Endodermal cell (in vitro differentiated cells): ENCODE data around the gene CAPN14. TPM values are rescaled to one million over a fixed set of nuclear protein-coding genes. Genes with fewer than 3 reads are reported as not detected.
A peak's percentile ranks its signal among the peaks of the same experiment; 100 is the strongest.

Experiments used
- DNase-seq: peaks from one replicate; pipeline ENCODE4 v3.0.0-alpha.2; 2017
- H3K27ac ChIP-seq: 2 replicates; pipeline ENCODE4 v1.5.1; 2013; ENCODE audit warnings: mild to moderate bottlenecking, low read depth, low read length, moderate library complexity
- H3K27me3 ChIP-seq: 2 replicates; pipeline ENCODE4 v1.6.1; 2013; ENCODE audit warnings: mild to moderate bottlenecking, low read length, moderate library complexity; ENCODE audit not compliant: insufficient read depth, control insufficient read depth, poor library complexity, severe bottlenecking
- H3K36me3 ChIP-seq: 2 replicates; pipeline ENCODE4 v1.7.0; 2013; ENCODE audit warnings: mild to moderate bottlenecking, low read length, moderate library complexity; ENCODE audit not compliant: control insufficient read depth, insufficient read depth
- H3K4me1 ChIP-seq: one replicate; pipeline ENCODE4 v1.7.0; 2013; ENCODE audit warnings: low read length; ENCODE audit not compliant: control insufficient read depth, insufficient read depth
- H3K4me3 ChIP-seq: 2 replicates; pipeline ENCODE4 v1.5.1; 2013; ENCODE audit warnings: mild to moderate bottlenecking, low read length, moderate library complexity
- H3K9ac ChIP-seq: 2 replicates; pipeline ENCODE4 v1.6.1; 2013; ENCODE audit warnings: mild to moderate bottlenecking, low read length, moderate library complexity; ENCODE audit not compliant: poor library complexity, severe bottlenecking; ENCODE audit errors: extremely low read depth
- H3K9me3 ChIP-seq: 2 replicates; pipeline ENCODE4 v1.6.1; 2013; ENCODE audit warnings: mild to moderate bottlenecking, low read length, moderate library complexity; ENCODE audit not compliant: control insufficient read depth
- H3K27ac Mint-ChIP-seq: 2 replicates; pipeline ENCODE4 v1.8.0; 2020; ENCODE audit warnings: mixed read lengths
- H3K27me3 Mint-ChIP-seq: 2 replicates; pipeline ENCODE4 v1.8.0; 2021; ENCODE audit warnings: mild to moderate bottlenecking, mixed read lengths; ENCODE audit not compliant: insufficient read depth
- H3K36me3 Mint-ChIP-seq: 2 replicates; pipeline ENCODE4 v1.8.0; 2020; ENCODE audit warnings: low read depth, mixed read lengths
- H3K4me1 Mint-ChIP-seq: 2 replicates; pipeline ENCODE4 v1.8.0; 2020; ENCODE audit warnings: mixed read lengths
- H3K4me3 Mint-ChIP-seq: 2 replicates; pipeline ENCODE4 v1.8.0; 2020; ENCODE audit warnings: mild to moderate bottlenecking, moderate library complexity, mixed read lengths
- H3K9me3 Mint-ChIP-seq: 2 replicates; pipeline ENCODE4 v1.8.0; 2020; ENCODE audit warnings: mild to moderate bottlenecking, mixed read lengths
- WGBS, 2 experiments: methylation state at CpG; one replicate each; pipeline versions ENCODE4 v1.1.5 to v1.1.7; 2013; ENCODE audit warnings: missing lambda C conversion rate in 2 of 2, mixed read lengths in 1 of 2; ENCODE audit not compliant: insufficient coverage in 1 of 2, insufficient read length in 1 of 2; 5-methylcytosine and 5-hydroxymethylcytosine counted together
- total RNA-seq, 2 donors: library from RNA; stranded (reverse); fragmentation: NEBNext Ultra II Directional in 1 of 2; extraction: Animal tissue kit (Norgen Biotek cat#: 25700) in 1 of 2; gene quantifications; 2 replicates in 1 of 2; 3 replicates in 1 of 2; pipeline ENCODE4 v1.2.1, GENCODE V29; 2021
- TF ChIP-seq, protein P1 (sequence below): fragments of 200-600 bp; sonication (generic); conservative IDR thresholded peaks from 2 replicates; pipeline ENCODE4 v1.5.0; 2021; ENCODE audit warnings: antibody characterized with exemption, mild to moderate bottlenecking

The CAPN14 gene
- total RNA-seq, 2 donors from 2014 or later: 0.31 to 0.40 TPM

DNA sequence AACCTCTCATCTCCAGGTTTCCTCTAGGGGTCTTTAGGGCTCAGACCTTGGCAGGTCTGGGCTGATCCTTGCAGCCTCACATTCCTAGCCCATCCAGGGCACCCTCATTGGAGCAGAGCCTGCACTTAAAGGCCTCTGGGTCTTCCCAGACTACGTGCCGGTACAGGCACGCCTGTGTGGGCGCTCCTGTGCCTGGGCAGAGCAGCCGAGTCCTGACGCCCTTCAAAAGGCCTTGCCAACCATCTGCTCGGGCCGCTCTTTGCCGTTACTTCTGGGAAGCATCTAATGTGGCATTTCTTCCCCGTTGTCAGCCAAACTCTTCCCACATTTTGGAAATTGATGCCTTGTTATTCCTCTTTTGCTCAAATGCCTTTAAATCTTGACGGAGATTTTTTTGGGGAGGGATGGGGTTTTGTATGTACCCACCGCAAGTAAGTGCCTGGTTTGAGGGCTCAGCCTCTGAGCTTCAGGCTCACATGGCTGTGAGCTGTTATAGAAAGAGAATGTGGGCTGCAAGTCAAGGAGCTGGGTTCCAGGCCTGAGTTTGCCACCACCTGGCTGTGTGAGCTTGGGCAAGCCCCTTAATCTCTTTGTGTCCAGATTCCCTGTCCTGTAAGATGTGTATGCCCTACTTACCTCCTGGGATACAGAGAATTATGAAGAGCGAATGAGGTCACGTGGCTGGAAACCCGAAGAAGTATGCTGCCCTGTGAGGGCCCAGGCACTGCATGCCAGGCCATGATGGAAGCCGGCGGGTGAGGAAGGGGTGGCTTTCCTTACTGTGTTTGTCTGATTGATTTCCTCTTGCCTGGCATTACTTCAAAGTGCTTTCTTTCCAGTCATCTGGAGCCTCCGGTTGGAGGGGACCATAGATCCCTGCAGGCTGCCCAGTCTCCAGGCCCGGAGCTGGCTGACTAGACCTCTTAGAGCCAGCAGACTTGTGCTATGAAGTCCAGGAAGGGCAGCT lies 37.2 kb upstream of the CAPN14 start:
- WGBS, 2 experiments: 91 to 95% methylated on average over 16 to 19 of the region's 19 CpGs
- TF ChIP-seq, protein P1, sequence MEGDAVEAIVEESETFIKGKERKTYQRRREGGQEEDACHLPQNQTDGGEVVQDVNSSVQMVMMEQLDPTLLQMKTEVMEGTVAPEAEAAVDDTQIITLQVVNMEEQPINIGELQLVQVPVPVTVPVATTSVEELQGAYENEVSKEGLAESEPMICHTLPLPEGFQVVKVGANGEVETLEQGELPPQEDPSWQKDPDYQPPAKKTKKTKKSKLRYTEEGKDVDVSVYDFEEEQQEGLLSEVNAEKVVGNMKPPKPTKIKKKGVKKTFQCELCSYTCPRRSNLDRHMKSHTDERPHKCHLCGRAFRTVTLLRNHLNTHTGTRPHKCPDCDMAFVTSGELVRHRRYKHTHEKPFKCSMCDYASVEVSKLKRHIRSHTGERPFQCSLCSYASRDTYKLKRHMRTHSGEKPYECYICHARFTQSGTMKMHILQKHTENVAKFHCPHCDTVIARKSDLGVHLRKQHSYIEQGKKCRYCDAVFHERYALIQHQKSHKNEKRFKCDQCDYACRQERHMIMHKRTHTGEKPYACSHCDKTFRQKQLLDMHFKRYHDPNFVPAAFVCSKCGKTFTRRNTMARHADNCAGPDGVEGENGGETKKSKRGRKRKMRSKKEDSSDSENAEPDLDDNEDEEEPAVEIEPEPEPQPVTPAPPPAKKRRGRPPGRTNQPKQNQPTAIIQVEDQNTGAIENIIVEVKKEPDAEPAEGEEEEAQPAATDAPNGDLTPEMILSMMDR: no peak
- peaks cover 19% of the 10 kb centered on the region for H3K36me3 ChIP-seq
- no peak overlapping the region for H3K27ac ChIP-seq
- H3K4me3 ChIP-seq: no peak overlapping the region
- no peak overlapping the region for H3K4me3 Mint-ChIP-seq
- no peaks in the 10 kb centered on the region for H3K9me3 ChIP-seq
- no peaks in the 10 kb centered on the region for H3K27me3 ChIP-seq
- no peaks in the 10 kb centered on the region for H3K4me1 ChIP-seq
- peaks cover 35% of the 10 kb centered on the region for H3K4me1 Mint-ChIP-seq
- no peaks in the 10 kb centered on the region for H3K9me3 Mint-ChIP-seq
- H3K27ac Mint-ChIP-seq: no peak overlapping the region
- H3K27me3 Mint-ChIP-seq: no peaks in the 10 kb centered on the region
- peaks cover 16% of the 10 kb centered on the region for H3K36me3 Mint-ChIP-seq
- no peak for DNase-seq
- H3K9ac ChIP-seq: no peak overlapping the region

DNA sequence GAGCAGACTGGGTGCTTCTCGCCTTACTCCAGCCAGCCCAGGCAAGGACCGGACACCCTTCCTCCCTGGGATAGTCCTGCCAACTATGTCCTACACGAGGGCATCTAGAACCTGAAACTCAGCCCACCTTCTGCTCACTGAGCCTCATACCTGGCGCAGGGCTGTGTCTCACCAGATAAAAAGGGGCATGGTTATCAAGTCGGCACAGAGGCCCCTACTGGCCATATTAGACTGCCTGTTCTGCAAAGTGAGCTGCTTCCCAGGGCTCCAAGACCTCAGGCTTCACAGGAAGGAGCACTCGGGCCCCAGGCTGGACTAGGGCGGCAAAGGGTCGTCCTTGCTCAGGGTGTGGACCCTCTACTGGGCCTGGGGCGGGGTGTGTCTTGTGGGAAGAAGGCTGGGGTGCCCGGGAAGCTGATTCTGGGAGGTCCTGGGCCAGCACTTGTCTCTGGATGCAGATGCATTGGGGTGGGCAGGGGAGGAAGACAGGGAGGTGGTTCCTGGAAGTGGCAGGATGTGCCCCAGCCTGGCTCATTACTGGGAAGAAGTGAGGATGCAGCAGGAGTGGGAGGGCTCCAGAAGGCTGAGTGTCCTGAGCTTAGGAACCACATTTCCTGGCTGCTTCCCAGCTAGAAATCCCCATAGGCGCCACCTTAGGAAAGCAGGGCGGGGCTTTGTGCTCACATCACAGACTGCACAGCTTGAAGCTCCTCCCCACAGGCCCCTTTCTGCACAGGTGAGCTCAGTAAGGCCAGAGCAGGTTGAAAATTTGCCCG lies 36.2 kb upstream of the CAPN14 start:
- Mint-ChIP-seq H3K36me3 (peaks cover 11% of the 10 kb centered on the region), H3K4me1 (peaks cover 33% of the 10 kb centered on the region), H3K4me3 (no peak overlapping the region), H3K27me3 (no peaks in the 10 kb centered on the region), H3K27ac (no peak overlapping the region), H3K9me3 (no peaks in the 10 kb centered on the region)
- TF ChIP-seq, protein P1: no peak
- DNase-seq: peak; percentile 74
- Histone ChIP-seq H3K4me1 (no peaks in the 10 kb centered on the region), H3K27ac (no peak overlapping the region), H3K9ac (no peak overlapping the region), H3K4me3 (no peak overlapping the region), H3K36me3 (peaks cover 15% of the 10 kb centered on the region), H3K9me3 (no peaks in the 10 kb centered on the region), H3K27me3 (no peaks in the 10 kb centered on the region)
- whole genome bisulfite sequencing, 2 experiments: 89 to 95% methylated on average over 9 to 13 of the region's 13 CpGs

- Mint-ChIP-seq H3K4me1 (peaks cover 20% of the 10 kb centered on the region), H3K27ac (no peak overlapping the region), H3K27me3 (no peaks in the 10 kb centered on the region), H3K9me3 (no peaks in the 10 kb centered on the region), H3K36me3 (peaks cover 7% of the 10 kb centered on the region), H3K4me3 (no peak overlapping the region)
- Histone ChIP-seq H3K27me3 (no peaks in the 10 kb centered on the region), H3K9me3 (no peaks in the 10 kb centered on the region), H3K36me3 (peaks cover 14% of the 10 kb centered on the region), H3K9ac (no peak overlapping the region), H3K27ac (no peak overlapping the region), H3K4me3 (no peak overlapping the region), H3K4me1 (no peaks in the 10 kb centered on the region)
- DNase-seq: no peak
- TF ChIP-seq, protein P1: no peak
- 88 to 92% methylated on average over 4 to 6 of the region's 6 CpGs for WGBS, 2 experiments
Measured at GRCh38 chr2:31251851-31252250, 34.5 kb upstream of the CAPN14 start.
